NCI-H2081 treated with DMSO at 0.1 percent for 48 hours (cell line): ENCODE data around the gene ASB18.

ENCODE experiments used
- DNase-seq: peaks from one replicate; lab custom pipeline; 2025; lab: John Stamatoyannopoulos, UW

The ASB18 gene

DNA sequence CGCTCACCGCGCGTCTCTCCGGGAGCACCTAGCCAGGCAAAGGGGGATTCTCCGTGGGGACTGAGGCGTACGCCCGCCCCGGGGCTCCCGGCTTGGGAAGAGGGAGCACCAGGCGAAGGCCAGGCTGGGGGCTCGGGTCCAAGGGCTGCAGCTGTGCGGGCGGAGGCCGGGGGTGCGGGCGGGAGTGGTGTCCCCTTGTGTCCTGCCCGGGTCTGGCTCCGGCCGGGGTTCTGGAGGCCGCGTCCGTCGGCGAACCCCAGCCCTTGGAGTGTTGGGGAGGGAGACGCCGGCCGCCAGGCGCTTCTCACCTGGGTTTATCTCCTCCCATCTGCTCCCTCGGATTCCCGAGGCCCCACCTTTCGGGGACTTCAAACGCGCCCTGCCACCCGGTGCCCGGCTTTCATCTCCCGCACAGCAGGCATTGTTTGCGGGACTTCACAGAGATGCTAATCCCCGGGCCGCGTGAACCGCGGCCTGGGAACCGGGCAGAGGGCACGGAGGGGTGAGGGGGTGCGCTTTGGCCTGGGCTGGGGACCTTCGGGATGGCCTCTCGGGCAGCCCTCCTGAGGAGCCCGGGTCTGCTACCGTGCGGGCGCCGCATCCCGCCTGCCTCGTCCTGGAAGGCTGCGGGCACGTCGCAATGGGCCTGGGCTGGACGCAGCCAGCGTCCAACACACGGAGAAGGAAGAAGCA lies 91.0 kb downstream of the ASB18 start:
- DNase-seq = no peak

DNA sequence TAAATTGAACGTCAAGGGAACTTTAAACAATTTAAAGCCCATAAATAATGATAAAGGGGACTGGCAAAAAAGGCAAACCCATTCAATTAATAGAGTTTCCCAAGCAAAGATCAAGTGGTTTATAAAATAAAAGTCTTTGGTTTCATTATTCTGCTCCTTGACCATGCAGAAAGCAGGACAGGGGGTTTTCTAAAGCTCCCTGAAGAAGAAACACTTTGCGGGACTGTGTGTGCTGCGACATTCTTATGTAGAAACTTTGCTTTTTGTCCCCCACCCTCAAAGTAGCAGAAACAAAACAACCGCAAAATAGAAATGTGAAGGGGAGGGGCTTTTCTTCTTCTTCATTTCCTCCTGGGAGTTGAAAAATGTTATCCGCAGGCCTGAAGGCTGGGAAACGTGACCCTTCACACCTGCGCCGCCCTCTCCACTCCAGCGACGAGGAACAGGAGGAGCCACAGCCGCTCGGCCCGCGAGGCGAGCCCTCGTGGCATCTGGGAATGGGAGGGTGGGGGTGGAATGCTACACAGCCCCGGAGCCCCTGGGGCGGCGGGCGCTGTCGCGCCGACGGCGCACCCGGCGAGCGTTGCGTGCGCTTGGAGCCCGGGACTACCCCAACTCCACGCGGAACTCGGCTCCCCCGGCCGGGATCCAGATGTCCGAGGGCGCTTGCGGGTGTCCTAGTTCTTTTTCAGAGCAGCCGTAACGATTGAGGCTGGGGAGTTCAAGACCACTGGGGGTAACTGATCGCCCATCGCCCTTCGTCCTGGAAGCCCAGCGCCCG lies 91.8 kb downstream of the ASB18 start:
- no peak for DNase-seq

DNA sequence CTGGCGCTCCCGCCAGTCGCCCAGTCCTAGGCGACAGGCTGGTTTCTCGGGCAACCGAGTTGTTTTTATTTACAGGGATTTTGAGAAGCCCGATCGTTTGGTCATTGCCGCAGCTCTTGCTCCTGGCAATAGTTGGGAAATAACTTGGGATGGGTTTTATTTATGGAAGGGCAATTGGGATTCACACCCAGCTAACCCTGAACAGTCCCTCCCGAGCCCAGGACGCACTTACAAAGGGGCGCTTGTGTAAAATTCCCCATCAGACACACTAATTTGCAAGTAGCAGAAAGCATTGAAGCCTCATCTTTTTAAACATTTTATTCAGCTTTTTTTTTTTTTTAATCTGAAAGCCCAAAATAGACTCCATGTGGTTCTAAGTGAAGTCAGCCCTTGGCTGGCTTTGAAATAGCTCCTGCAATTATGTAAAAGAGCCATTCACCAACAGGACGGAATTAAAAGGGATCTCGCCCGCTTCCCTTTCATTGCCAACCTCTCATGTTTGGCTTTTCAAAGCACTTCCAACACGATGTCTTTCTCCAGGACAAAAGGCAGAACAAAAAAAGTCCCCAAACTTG lies 92.4 kb downstream of the ASB18 start:
- DNase-seq = no peak

DNA sequence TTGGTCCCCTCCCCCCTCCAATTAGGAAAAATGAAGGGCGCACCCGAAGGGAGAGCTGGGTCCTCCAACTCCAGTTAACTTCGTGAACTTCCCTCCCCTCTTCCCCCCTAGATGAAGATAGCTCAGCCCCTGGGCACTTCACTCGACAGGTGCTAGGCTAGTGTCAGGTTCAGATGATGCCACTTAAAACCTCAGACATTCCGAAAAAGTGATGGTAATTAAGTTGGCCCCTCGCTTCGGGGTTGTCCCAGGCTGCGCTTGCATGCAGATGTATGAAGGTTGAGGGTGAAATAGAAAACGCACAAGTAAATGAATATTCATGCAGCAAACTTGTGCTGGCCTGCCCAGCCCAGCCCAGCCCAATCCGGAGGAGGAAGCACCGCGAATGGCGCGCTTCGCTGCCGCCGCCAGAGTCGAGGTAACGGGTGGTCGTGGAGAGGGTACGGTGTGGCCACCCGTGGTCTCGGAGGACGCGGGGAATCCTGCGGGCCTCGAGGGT lies 93.0 kb downstream of the ASB18 start:
- no peak for DNase-seq

DNA sequence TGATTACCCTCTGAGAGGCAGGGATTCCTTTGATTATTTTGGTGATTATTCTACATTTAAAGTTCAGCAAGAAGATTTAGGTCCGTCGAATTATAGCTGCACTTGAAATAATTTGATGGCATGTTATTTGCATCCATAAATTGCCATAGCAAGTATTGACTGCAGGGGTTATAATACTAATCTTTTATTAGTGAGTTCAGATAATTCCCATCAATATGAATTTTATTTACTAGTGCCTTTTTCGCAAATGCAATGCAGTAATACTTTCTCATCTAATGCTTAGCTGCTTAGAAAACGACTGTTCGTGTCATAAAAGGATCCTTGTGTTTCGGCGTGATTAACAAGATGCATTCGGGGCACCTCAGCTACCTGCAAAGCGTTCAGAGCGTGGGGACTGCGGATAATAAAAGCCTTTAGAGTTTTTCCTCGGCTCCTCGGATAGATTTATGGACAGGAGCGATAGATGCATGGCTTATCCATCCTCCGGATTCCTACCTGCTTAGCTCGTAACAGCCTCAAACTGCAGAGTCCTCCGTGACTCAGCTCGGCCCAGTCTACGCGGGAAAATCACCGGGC lies 93.5 kb downstream of the ASB18 start:
- no peak for DNase-seq

DNA sequence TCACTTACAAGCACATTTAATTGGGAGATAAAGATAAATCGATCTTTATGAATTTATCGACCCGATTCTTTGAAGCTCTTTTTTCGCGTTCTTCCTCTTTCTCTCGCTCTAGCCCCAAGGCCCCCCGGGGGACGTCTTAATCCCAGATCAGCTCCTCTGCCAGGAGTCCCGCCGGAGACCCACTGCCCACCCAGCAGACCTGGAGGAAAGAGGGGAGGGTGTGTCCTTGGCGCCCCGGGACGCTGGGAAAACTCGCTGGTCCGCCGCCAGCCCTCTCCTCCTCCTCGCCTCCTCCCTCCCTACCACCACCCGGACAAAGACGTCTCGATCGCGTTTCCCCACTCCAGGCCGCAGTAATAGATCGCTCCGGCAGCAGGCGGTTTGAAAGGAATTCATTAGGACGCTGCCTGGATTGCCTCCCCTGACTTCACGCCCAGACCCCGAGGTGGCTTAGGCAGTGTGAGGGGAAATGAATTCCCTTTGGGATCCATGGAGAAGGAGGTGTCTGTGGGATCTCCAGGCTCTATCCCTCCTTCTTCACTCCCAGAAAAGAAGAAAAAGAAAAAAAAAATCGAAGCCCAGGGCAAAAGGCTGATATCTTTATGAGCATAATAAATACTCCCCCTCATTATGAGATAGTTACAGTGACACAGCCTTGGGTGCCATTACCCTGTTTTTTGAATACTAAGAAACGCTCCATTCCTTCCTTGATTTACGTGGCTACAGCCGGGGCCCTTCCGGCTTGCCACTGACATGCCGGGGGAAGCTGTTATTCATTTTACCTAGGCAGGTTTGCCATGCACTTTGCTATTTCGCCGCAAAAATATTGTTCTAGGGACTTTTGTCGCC lies 94.2 kb downstream of the ASB18 start:
- no peak for DNase-seq

DNA sequence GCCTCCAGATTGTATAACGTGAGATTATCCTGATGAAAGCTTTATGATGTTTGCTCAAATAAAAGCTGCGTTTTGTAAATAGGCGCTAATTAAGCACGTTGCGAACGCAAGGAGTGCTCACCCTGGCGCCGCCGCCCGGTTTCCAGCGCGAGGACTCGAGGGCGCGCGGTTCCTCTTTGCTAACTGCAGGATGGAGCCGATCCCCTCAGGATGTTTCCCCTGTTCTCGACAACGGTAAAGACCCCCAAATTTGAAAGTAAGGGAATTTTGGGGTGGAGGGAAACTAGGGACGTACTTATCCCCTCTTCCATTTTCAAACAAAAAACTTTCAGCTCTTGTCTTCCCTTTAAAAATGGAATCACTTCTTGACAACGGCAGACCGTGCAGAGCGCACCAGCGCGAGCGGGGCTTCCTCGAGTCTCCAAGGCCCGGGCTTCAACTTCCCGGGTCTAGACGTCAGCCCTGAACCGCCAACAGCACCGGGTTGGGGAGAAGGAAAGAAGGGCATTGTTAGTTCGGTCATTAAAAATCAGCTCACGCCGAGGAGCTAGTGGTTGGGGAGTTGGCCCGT lies 95.0 kb downstream of the ASB18 start:
- no peak for DNase-seq

DNA sequence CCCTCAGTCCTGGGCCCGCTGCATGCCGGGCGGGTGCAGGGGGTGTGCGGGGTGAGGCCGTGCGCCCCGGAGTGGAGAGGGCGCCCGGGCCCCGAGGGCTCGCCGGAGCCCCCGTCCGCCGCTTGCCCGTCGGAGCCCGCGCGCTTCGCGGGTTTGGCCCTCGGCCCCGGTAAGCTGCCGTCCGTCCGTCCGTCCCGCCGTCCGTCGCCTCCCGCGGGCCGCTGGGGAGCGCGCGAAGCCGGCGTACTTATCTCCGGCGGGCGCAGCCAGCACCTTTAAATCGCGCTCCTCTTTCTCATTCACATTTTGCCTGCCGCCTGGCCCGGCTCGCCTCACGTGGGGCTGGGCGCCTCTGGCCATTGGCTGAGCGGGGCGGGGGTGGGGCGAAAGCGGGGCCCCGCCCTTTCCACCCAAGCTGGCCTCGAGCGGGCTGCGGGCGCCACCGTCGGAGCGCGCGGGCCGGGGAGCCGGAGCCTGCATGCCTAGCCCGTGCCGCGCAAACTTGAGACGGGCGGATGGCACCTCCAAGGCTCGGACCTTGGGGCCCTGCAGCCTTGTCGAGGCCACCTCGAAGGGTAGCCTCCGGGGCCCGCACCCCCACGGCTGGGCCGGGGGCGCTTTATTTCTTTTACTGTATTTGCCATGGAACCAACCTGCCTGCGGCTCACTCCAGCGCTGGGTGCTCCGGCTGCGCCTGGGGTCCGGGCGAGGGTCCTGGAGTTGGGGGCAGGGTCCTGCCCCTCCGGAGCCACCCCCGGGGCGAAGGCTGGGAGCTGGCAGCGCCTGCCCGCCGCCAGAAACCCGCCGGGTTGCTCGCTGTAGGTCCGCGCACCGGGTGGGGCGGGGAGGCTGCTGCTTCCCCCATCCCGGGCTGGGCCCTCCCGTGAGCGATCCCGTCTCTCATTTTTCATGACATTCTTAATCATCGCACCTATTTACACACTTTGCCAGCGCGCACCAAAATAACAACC lies 95.8 kb downstream of the ASB18 start, which contains the start of gene GBX2:
Gene GBX2 (minus strand): TSS at position 277 of the 971 bp plus-strand sequence. CDS start 415 bp downstream, outside the sequence.
- DNase-seq = no peak

DNA sequence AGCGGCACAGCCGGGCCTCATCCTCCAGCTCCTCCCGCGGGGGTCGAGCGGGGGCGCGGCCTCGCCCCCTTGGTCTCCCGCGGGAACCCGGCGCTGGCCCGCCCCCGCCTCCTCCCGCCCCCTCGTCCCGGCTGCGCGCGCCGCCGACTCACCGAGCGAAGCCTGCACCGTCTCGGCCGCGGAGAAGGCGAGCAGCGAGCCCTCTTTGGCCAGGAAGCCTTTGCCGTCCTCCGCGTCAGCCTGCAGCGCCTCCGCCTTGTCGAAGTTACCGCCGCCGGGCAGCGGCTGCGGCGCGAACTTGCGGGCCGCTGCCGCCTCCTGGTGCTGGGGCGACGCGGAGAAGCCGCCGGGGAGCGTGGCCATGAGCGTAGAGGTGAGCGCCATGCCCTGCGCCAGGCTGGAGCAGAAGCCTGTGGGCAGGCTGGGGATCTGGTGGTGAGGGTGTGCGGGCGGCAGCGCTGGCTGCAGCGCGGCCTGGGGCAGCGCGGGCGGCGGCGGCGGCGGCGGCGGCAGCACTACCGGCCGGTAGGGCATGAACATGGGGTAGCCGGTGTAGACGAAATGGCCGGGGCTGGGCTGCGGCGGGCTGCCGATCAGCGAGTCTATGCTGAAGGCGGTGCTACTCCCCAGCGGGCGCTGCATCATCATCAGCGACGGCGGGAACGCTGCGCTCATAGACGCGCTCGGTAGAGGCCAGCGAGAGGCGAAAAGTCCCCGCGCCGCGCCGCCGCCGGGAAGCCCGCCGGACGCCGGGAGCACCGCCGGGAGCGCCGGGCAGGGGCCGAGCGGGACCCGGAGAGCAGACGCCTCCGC lies 96.7 kb downstream of the ASB18 start:
- DNase-seq = no peak

DNA sequence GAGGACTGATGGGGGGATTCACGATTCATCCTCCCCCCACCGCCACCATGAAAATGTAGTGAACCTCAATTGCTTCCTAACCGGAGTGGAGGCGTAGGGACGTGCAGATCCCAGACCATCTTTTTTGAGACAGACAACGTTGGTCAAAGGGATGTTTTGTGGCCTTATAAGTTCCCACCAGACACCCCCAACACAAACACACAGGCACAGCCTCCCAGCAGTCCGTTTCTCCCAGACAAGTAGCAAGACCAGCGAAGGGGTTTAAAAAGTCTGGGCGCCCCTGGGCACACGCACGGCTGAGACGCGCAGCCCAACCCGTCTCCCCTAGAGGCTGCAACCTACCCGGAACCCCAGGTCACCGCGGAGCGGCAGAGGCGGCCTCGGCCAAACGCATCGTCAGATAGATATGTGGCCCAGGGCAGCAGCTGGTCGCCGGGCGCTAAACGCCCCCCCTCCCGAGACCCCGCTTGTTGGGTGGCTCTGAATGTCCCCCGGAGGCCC lies 97.4 kb downstream of the ASB18 start:
- no peak for DNase-seq

DNA sequence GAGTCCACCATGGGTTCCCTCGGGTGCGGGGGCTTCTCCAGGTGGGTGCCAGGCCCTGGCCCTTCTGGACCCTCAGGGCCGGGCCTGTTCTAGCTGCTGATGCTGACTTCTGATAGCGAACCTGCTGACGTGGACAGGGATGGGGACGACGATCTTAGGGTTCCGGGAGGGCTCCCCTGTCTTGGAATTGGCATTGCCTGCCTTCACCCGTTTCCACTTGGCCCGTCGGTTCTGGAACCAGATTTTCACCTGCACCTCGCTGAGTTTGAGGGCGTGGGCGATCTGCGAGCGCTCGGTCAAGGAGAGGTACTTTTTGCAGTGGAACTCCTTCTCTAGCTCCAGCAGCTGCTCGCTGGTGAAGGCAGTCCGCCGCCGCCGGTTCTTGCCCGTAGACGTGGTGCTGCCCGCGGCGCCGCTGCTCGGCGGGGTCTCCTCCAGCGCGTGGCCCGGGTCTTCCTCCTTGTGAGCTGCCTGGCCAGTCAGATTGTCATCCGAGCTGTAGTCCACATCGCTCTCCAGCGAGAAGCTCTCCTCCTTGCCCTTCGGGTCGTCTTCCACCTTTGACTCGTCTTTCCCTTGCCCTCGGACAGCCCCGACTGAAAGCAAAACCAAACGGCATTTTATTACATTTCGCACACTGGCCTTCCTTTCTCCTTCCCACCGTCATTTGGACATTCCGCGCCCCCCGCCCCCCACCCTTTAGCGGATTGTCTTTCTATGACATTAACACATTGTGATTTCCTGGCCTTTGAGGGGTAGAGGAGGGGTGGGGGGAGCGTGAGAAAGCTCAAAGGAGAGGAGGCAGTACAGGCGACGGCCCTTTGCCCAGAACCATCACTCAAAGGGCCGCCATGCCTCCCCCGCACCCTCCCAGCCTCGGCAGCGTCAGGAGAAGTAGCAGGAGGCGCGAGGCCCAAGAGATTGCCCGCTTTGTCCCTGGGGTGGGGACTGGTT lies 98.1 kb downstream of the ASB18 start:
- no peak for DNase-seq

DNA sequence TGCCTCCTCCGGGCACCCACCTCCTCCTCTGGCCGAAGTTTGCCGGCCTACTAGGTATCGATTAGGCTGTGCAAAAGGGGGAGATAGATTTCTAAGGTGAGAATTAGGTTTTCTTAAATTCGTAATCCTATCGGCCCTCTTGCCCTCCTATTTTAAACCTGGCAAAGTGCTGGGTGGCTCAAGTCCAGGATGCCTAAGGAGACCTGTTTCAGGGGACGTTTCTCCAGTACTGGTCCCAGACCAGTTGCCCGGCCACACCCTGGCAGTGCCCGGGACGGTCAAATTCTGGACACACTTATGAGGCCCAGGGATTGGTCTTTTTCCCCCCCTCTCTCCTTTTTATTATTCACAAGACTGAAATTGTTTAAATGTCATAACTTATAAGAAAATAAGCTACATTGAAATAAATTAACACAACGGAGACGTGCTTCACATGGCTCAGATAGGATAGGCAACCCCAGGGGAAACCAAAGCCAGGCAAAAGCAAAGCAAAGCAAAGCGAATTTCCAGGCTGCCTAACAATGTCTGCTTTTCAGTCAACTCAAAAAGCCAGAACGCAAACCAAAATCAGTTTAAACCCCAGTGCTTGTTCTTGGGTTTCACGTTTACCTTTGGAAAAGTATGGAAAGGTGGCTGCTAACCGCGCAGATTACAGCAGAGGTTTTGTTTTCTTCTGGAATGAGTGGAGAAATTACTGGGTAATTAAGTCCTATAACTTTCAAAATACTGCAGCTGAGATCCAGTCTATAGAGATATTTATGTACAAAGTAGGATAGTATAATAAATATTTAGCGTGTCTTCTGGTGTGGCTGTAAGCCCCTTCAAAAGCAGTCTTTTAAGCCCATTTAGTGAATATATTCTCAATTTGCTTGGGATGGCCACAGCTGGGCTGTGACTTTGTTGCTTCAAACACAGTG lies 99.0 kb downstream of the ASB18 start:
- no peak for DNase-seq

DNA sequence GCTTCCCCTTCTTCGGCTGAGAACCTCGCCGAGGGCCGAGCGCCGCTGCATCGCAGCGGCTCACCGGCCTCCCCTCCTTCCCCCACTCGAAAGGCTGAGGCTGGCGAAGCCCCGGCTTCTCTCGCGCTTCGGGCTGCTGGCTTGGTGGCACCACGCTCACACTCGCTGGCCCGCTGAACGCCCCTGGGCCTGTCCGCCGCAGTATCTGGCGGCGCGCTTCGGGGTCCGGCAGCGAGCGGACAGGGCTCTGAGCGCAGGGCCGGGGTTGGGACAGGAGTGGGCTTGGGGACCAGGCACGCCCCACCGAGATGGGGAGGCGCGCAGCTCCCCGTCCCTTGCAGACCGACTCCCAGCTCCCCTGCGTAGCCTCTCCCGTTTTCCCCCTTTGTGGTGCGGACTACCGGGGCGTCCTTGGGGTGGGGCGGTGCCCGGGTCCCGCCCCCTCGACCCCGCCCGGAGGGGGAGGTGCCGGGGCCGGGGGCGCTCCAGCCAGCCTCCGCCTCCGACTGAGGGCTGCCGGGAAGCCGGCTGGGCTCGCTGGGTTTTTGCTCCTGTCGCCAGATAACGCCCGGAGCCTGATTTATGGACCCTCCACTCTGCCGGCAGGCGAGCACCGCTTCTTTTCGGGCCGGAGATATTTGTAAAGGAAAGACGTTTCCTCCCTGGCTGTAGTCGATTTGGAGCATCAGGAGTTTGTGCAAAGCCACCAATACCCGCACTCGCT lies 99.8 kb downstream of the ASB18 start:
- DNase-seq = no peak

DNA sequence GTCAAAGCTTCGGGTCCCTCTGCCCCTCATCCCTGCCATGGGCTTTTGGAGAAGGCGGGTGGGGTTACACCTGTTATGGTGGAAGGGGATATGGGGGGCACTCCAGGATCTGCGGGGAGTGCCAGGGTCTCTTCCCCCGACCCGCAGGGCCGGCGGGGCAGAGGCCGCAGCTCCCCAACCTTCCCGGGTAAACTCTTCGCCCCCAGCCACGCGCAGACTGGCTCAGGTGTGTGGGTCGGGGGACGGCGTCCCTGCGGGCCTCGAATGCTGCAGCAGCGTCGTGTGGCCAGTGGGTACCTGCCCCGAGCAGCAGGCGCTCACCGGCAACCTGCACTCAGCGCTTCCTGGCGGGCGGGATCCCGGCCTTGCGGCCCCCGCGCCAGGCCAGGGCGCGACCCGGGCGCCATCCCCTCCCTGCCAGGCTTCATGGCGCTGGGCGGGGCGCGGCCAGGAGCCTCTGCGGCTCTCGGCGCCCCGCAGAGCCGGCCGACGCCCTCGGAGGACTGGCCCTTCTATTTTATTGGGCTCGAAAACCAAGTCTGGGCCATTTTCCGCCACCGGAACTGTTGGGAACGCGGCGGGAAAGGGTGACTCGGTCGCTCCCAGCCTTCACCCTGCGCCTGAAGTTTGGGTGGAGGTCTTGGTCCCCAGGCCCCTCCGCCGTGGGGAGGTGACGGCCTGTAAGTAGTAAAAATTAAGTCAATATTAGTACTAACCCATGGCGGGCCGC lies 100.6 kb downstream of the ASB18 start:
- no peak for DNase-seq

DNA sequence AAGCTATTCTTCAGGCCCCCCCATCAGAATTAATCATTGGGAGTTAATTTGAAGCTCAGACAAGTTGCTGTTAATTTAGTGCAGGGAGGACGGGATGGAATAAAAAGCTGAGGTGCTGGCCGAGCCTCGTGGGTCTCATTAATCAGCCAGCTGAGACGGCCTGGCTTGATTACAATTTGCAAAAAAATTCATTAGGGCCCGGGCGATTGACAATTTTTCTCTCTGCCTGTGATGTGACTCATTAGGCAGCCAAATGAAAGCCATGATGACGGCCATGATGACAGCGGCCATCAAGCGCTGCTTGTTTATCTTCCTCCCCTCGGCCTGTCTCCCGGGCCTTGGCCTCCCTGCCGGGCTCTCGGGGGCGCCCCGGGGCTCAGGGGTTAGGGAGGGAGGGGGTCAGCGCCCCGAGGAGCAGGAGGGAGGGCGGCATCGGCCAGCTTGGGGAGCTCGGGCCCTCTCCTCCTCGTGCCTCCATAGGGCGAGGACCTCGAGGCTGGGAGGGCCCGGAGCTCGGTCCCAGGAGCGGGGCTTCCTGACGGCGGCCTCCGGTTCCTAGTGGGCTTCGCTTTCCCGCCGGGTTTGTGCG lies 101.2 kb downstream of the ASB18 start:
- DNase-seq = no peak
